ENCODE data around the gene CUEDC1.

DNA sequence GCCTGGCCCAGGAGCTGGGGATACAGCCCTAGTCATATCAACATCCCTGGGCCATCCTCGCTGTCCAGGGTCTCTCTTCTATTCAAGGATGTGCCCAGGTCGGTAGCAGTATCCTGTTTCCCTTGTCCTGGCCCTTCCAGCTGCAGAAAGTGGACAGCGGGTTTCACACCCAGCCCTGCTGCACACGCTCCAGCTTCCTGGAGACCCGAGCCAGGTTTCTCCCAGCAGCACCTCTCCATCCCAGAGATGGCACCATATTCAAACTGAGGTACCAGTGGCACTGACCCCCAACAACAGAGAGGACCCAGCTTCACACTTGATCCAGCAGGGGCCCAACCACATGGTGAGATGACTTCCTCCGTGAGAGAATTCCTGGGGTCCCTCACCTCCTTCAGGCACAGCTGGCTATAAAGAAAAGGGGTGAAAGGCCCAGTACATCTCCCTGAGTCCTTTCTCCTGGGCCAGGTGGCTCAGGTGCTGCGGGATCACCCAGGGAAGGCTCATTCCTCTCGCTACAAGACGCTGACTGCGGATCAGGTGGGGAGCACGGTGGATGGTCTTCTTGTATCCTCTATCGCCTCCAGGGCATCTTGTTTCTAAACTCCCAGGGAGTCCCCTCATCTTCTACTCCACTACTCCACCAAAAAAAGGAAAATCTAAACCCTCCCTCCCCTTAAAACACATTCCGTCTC is 1.4 kb downstream of the CUEDC1 start:
- TF ChIP-seq, protein P1, sequence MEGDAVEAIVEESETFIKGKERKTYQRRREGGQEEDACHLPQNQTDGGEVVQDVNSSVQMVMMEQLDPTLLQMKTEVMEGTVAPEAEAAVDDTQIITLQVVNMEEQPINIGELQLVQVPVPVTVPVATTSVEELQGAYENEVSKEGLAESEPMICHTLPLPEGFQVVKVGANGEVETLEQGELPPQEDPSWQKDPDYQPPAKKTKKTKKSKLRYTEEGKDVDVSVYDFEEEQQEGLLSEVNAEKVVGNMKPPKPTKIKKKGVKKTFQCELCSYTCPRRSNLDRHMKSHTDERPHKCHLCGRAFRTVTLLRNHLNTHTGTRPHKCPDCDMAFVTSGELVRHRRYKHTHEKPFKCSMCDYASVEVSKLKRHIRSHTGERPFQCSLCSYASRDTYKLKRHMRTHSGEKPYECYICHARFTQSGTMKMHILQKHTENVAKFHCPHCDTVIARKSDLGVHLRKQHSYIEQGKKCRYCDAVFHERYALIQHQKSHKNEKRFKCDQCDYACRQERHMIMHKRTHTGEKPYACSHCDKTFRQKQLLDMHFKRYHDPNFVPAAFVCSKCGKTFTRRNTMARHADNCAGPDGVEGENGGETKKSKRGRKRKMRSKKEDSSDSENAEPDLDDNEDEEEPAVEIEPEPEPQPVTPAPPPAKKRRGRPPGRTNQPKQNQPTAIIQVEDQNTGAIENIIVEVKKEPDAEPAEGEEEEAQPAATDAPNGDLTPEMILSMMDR (IDR thresholded peaks at IDR 0.05; ENCODE audit: poor library complexity), result no peak
- TF ChIP-seq EZH2phosphoT487 (IDR thresholded peaks at IDR 0.05; ENCODE audit: low read depth, severe bottlenecking, unreplicated experiment), result no peak
- no peak for TF ChIP-seq EZH2 (IDR thresholded peaks at IDR 0.05; ENCODE audit: borderline replicate concordance)

Data from hepatocyte (in vitro differentiated cells).